GM18517 (cell line): Measurements from ENCODE around the gene CDK14.

Experiments used
- ATAC-seq: cut with Tn5 transposase; IDR thresholded peaks from one replicate; pipeline ENCODE4 v1.9.1; 2021; ENCODE audit warnings: mild to moderate bottlenecking, moderate library complexity; ENCODE audit not compliant: unreplicated experiment

Gene CDK14

DNA sequence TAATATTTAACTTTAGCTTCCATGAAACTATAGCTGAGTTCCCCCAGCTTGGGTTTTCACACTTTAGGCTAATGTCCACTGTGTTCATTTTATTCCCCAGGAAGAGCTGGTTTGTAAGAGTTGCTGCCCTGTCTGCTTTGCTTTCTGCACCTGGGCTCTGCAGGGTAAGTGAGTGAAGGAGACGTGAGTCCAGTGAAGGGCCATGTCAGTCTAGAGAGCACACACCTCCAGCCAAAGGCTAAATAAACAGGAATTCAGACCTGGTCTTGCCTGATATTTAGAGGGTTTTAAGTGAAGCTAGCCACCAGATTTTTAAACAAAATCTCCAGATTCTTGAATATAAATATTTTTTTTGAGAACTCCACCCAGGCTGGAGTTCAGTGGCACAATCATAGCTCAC is 643.7 kb downstream of the CDK14 start:
- ATAC-seq: no peak

- no peak for ATAC-seq
These were observed 644.3 kb downstream of the CDK14 start for GRCh38 chr7:91240376-91240941.

DNA sequence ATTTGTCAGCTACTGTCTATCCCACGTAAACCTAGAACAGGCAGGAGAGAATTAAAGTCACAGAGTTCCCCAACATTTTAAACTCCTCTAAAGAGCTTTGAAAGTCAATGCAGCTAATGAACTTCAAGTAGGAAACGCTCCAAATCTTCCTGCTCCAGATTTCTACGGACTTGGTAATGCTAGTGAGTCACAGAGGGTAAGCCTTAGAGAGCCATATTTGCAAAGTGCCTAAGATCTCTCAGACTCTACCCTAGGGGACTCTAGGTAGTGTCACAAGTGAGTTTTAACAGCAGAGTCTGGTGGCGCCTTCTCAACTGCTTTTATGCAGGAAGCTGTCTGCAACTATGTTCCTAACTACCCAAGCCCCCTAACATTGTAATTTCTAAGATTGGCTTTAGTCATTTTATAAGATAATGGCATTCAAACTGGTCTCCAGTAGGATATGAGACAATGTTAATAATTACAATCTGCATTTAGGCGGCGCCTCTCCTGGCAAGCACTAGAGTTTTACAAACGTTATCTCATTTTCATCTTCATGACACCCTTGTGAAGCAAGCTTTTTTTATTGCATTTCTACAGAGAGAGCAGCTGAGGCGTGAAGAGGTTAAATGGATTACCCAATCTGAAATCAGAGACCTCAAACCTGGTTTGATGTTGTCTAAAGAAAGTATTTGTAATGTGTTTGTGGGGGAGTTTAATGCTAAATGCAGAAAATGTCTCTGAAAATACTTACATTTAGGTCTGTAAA is 646.1 kb downstream of the CDK14 start:
- ATAC-seq: no peak

DNA sequence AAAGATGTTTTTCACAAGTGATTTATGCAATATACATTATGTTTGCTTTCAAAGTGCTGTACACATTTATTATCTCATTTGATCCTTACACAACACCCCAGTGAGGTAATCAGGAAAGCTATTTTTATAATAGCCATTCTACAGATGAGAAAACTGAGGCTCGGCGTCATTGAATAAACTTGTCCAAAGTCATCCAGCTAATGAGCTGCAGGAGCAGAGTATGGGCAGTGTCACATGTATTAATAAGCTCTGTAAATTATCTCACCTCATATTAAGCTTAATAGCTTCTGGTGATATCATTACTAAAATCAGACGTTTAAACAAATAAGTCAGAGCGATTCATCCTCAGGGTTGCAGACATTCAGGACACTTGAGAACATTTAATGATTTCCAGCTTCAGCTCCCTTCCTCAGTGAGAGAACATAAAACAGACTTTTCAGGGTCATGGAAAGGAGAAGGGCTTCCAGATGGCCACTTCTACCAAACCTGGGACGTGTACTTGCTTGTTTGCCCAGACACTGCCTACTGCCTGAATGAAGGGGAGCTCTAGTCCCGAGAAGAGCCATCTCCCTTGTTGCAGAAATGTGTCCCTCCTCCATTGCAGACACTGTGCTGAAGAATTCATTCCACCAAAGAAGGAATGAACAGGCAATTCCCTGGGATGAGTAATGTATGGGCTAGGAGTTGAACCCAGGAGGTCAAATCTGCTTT is 647.6 kb downstream of the CDK14 start:
- no peak for ATAC-seq

- ATAC-seq: no peak
These were observed 651.4 kb downstream of the CDK14 start for GRCh38 chr7:91247500-91247899.

DNA sequence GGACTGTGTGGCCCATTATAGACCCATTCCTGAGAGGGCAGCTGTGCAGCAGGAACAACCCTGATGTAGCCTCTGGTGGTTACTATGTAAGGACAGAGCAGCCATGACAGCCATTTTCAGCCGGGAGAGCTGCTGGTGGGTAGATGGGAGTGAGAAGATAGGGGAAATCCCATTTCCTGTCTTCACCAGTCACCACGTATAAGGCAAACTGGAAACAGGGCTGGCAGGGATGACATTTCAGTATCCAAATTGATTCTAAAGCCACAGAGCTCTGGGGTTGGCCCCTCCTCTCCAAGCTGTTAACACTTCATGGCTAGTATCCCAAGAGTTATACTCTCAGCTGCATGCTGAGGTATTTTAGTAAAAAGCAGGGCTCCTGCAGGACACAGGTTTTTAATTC is 652.9 kb downstream of the CDK14 start:
- no peak for ATAC-seq

GRCh38 chr7:91249506-91250233 is 653.5 kb downstream of the CDK14 start:
- ATAC-seq: no peak

DNA sequence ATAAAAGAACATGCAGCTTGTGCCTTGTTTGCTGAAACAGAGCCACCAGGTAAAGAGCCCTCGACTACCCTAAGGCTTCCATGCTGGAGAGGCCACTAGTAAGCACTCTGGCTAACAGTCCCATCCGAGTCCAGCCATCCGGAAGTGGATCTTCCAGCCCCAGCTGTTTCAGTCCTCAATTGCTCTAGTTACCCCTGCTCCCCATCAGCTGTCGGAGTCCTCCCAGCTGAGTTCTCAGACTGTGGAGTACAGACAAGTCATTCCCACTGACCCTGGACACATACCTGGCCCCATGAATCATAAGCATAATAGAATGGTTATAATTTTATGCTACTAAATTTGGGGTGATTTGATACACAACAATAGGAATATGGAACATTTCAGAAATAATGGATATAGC is 654.6 kb downstream of the CDK14 start:
- no peak for ATAC-seq

- no peak for ATAC-seq
These were observed 655.8 kb downstream of the CDK14 start for GRCh38 chr7:91251877-91252276.
